ENCODE measurements around the gene PRKACA.

The PRKACA gene

GRCh38 chr19:14116525-14116917 lies 1.0 kb downstream of the PRKACA start:
- no peak for DNase-seq

- no peak for DNase-seq
Observed at GRCh38 chr19:14115756-14116155, 1.8 kb downstream of the PRKACA start.

DNA sequence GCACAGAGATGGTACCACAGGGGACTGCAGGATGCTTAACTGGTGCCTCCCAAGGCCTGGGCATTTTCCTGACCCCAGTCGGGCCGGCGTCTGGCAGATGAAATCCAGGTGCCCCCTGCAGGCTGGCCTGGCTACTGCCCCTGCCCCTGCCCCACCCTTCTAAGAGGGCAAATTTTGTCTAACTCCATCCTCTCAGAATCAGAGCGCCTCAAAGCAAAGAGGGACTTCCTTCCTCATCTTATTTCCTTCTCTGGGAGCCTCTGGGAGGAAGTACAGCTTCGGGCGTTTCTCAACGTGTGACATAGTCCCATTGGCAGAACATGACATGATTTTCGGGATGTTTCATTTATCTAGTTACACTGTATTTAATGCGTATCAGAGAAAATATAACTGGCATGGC lies 2.7 kb downstream of the PRKACA start:
- DNase-seq, result peak; percentile 40

- no peak for DNase-seq
Observed at GRCh38 chr19:14114439-14114838, 3.1 kb downstream of the PRKACA start.

DNA sequence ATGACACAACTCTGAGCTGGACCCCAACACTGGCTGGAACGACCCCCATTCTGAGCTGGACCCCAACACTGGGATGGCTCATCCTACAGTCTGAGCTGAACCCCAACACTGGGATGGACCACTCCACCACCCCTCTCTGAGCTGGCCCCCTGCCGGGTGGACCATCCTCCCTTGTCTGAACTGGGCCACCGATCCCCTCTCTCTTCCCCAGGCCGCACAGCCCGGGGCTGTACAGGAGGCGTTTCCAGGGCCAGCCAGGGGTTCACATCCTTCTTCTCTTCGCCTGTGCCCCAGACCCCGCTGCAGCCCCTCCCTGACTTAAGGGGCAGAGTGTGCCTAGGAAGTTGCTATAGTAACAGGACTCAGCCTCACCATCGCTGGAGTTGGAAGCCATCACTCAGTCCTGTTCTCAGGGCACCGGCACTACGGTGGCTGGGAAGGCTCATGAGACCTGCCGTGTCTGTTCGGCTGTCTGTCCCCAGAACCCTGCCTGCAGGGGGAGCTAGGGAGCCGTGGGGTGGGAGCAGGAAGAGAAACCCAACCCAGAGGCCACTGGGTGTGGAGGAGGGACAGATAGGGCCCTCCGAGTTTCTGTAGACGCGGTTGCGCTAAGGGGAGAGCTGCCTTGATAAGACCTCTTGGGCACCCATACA lies 3.7 kb downstream of the PRKACA start:
- peak; percentile 15 for DNase-seq

- DNase-seq, result no peak
Observed at GRCh38 chr19:14112809-14113385, 4.7 kb downstream of the PRKACA start.

GRCh38 chr19:14112051-14112808 lies 5.3 kb downstream of the PRKACA start:
- no peak for DNase-seq

DNA sequence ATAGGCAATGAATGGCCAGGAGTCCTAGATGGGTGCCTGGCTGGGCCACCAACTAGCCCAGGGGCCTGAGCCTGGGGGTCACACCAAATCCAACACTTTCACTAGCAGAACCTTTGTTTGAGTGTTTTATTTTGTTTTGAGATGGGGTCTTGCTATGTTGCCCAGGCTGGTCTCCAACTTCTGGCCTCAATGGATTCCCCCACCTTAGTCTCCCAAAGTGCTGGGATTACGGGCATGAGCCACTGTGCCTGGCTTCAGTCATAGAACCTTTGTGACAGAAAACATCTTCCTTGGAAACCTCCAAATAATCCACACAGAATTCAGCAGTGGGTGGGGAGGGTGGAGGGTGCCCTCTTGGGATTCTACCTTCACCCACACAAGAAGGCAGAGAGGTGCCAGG lies 6.1 kb downstream of the PRKACA start:
- no peak for DNase-seq

DNA sequence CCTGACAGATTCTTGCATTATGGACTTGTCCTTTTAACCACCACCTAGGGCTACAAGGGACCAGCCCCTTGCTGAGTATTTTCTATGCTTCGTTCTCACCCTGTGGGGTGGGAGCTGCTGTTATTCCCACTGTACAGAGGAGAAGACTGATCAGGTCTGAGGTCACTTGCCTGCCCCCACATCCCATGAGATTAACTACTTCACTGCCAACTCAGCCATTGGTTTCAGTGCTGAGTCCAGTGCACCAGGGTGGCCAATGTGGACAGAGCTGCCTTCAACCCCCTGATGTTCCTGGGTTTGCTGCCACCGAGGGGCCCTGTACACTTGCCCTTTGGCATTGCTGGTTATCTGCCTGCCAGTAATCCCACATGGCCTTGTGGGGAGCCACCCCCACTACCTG lies 6.9 kb downstream of the PRKACA start:
- DNase-seq, result no peak

DNA sequence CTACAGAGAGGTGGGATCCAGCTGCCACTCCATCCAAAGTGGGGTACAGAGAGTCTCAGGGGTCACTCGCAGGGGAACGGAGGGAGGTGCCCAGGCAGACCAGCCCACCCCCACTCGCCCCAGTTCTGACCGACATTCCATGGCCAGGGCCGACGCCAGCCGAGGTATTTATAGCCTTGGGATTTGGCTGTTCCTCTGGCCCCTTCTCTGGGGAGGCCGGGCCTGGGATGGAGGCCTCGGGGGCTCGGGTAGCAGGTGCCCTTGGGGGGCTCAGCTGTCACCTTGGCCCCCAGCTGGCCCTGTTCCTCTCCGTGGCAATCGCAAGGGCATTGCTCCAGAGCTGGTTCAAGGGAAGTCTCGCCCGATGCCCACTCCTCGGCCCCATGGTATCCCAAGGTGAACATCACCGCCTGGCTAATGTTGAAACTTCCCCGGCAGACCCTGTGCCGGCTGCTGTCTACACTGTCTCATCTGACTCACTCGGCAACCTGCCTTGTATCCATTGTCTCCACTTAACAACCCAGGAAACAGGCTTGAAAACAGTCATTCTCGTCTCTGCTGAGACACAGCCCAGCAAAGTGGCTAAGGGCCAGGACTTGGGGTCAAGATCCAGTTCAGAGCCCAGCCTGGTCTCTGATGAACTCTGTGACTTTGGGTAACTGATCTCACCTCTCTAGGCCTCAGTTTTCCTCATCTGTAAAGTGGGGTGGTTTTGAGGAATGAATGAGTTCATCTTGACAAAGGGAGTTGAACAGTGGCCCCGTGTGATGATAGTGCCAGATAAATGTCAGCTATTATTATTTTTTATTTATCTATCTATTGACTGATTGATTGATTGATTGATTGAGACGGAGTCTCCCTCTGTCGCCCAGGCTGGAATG lies 9.7 kb downstream of the PRKACA start:
- no peak for DNase-seq

GRCh38 chr19:14106840-14107239 lies 10.7 kb downstream of the PRKACA start:
- no peak for DNase-seq

- DNase-seq, result no peak
Observed at GRCh38 chr19:14105680-14106079, 11.9 kb downstream of the PRKACA start.

GRCh38 chr19:14103310-14103709 lies 14.3 kb downstream of the PRKACA start:
- DNase-seq, result no peak

GRCh38 chr19:14102756-14103155 lies 14.8 kb downstream of the PRKACA start:
- no peak for DNase-seq

DNA sequence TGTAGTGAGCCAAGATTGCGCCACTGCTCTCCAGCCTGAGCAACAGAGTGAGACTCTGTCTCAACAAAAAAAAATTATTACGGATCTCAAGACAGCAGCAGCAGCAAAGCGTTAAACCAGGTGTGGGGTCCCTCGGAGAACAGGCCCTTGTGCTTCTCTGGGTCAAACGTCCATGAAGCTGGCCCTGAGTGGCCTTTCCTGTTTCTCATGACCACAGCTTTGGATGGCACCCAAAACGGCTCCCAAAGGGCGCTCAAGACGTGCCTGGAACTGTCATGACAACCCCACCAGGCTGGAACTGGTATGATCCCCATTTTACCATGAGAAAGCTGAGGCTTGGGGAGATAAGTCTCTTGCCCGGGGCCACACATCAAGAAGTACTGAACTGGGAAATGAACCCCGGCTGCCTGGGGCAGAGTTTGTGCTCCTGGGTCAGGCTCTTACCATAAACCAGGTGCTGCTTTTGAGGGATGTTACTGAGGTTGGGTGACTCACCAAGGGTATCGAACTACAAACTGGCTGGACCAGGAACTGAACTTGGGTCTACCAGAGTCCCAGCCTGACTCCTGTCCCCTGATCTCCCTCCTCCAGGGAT lies 15.4 kb downstream of the PRKACA start:
- no peak for DNase-seq

DNA sequence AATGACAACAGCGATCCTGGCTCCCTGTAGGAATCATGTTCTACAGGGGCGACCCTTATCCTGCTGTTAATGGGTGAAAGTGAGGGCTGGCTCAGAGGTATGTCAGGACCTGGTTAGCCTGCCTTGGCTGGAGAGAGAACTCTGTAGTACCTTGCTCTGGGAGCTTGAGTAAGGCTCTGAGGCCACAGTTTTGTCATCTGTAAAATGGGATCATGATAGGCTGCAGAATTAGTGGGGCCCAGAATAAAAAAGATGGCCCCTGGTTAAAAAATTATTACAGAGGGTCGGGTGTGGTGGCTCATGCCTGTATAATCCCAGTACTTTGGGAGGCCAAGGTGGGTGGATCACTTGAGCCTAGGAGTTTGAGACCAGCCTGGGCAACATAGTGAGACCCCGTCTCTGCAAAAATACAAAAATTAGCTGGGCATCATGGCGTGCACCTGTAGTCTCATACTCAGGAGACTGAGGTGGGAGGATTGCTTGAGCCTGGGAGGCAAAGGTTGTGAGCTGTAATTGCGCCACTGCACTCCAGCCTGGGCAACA lies 16.5 kb downstream of the PRKACA start:
- DNase-seq, result no peak

GRCh38 chr19:14097532-14098151 lies 19.9 kb downstream of the PRKACA start:
- no peak for DNase-seq

GRCh38 chr19:14096272-14096992 lies 21.1 kb downstream of the PRKACA start:
- DNase-seq, result no peak

- no peak for DNase-seq
Observed at GRCh38 chr19:14094854-14095253, 22.7 kb downstream of the PRKACA start.

DNA sequence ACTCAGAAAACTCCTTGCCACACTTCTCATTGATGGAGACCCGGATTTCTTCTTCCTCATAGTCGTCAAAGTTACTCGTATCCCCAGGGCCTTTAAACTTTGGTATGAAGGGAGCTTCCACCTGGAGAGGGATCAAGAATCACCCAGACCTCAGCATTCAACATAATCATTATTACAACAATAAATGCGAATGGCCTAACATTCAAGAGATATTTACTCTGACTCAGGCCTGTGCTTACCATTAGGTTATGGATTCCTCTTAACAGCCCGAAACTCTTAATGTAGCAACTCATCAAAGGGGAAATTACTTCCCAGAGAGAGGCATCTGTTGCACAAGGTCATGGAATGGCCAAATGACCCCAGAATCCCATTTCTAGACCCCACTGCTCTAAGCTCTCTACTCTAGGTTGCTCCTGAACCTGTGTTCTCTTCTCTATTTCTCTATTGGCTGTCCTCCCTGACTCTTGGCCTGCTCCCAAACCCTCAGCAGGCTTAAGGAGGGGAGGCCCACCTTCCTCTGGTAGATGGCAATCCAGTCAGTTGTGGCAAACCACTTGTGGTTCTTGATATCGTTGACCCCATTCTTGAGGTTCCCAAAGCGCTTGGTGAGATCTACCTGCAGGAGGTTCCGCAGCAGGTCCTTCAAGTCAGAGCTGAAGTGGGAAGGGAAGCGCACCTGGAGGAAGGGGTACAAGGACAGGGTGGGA lies 24.3 kb downstream of the PRKACA start:
- DNase-seq, result no peak
